HepG2 (cell line): Measurements from ENCODE around the gene TRANK1. TPM values are rescaled to one million over a fixed set of nuclear protein-coding genes. Genes with fewer than 3 reads are reported as not detected.

Experiments used
- AGO1 ChIP-seq: fragments of 200-400 bp; formaldehyde crosslinking; IDR thresholded peaks from 2 replicates; pipeline ENCODE4 v1.6.1; 2017; ENCODE audit warnings: mild to moderate bottlenecking, low read depth, low read length, moderate library complexity; ENCODE audit not compliant: poor library complexity, severe bottlenecking
- CEBPG ChIP-seq: IDR thresholded peaks from 2 replicates; pipeline ENCODE4 v1.6.1; 2016
- GATAD2A ChIP-seq: IDR thresholded peaks from 2 replicates; pipeline ENCODE4 v1.6.1; 2016
- HNRNPUL1 ChIP-seq: fragments of 200-400 bp; formaldehyde crosslinking; IDR thresholded peaks from 2 replicates; pipeline ENCODE4 v1.6.1; 2017; ENCODE audit warnings: low read depth, mild to moderate bottlenecking, low read length, moderate library complexity
- KDM5A ChIP-seq: fragments of 200-600 bp; sonication (generic); IDR thresholded peaks from 2 replicates; pipeline ENCODE4 v1.7.0; 2018; ENCODE audit warnings: antibody characterized with exemption, mild to moderate bottlenecking, low read length, borderline replicate concordance
- KMT2A ChIP-seq: sonication (generic); formaldehyde crosslinking; IDR thresholded peaks from 2 replicates; pipeline ENCODE4 v1.4.0; 2020; ENCODE audit warnings: missing genetic modification reagents
- LCORL ChIP-seq, 2 experiments: fragments of 450-650 bp in 1 of 2; sonication (generic) in 1 of 2; formaldehyde crosslinking in 1 of 2; IDR thresholded peaks; 2 replicates each; pipeline versions ENCODE4 v1.5.0 to v1.6.1; 2017 to 2020; ENCODE audit warnings: antibody characterized with exemption in 1 of 2, missing genetic modification reagents in 1 of 2
- POGZ ChIP-seq: sonication (generic); formaldehyde crosslinking; IDR thresholded peaks from 2 replicates; pipeline ENCODE4 v1.4.0; 2020; ENCODE audit warnings: mild to moderate bottlenecking, missing genetic modification reagents
- SMAD9 ChIP-seq: sonication (generic); formaldehyde crosslinking; IDR thresholded peaks from 2 replicates; pipeline ENCODE4 v1.5.1; 2020; ENCODE audit warnings: mild to moderate bottlenecking, missing genetic modification reagents
- SP2 ChIP-seq: sonication (generic); formaldehyde crosslinking; IDR thresholded peaks from 2 replicates; pipeline ENCODE4 v1.5.1; 2020; ENCODE audit warnings: mild to moderate bottlenecking, missing genetic modification reagents
- SP5 ChIP-seq: IDR thresholded peaks from 2 replicates; pipeline ENCODE4 v1.6.1; 2016; ENCODE audit warnings: low read depth, borderline replicate concordance
- TMF1 ChIP-seq: sonication (generic); formaldehyde crosslinking; IDR thresholded peaks from 2 replicates; pipeline ENCODE4 v1.8.1; 2022; ENCODE audit warnings: low read depth, missing genetic modification reagents
- ZNF160 ChIP-seq: sonication (generic); formaldehyde crosslinking; IDR thresholded peaks from 2 replicates; pipeline ENCODE4 v1.8.0; 2022; ENCODE audit warnings: mild to moderate bottlenecking, inconsistent platforms, missing genetic modification reagents
- ZNF274 ChIP-seq: sonication (generic); formaldehyde crosslinking; IDR thresholded peaks from 2 replicates; pipeline ENCODE4 v1.5.1; 2020; ENCODE audit warnings: mild to moderate bottlenecking, missing genetic modification reagents
- ZNF496 ChIP-seq: sonication (generic); formaldehyde crosslinking; IDR thresholded peaks from 2 replicates; pipeline ENCODE4 v1.8.1; 2023; ENCODE audit warnings: mild to moderate bottlenecking, moderate library complexity, missing genetic modification reagents; ENCODE audit not compliant: insufficient replicate concordance
- ZNF501 ChIP-seq: sonication (generic); formaldehyde crosslinking; IDR thresholded peaks from 2 replicates; pipeline ENCODE4 v1.5.1; 2020; ENCODE audit warnings: mild to moderate bottlenecking, moderate library complexity, missing genetic modification reagents
- ZNF546 ChIP-seq: sonication (generic); formaldehyde crosslinking; conservative IDR thresholded peaks from 2 replicates; pipeline ENCODE4 v1.8.1; 2023; ENCODE audit warnings: mild to moderate bottlenecking, missing genetic modification reagents
- ZNF569 ChIP-seq: sonication (generic); formaldehyde crosslinking; IDR thresholded peaks from 2 replicates; pipeline ENCODE4 v1.5.0; 2020; ENCODE audit warnings: mild to moderate bottlenecking, missing genetic modification reagents, moderate library complexity, borderline replicate concordance
- ZNF615 ChIP-seq: sonication (generic); formaldehyde crosslinking; IDR thresholded peaks from 2 replicates; pipeline ENCODE4 v1.5.0; 2020; ENCODE audit warnings: mild to moderate bottlenecking, missing genetic modification reagents, borderline replicate concordance
- ZNF670 ChIP-seq: sonication (generic); formaldehyde crosslinking; IDR thresholded peaks from 2 replicates; pipeline ENCODE4 v1.8.0; 2022; ENCODE audit warnings: mild to moderate bottlenecking, missing genetic modification reagents, borderline replicate concordance
- ZNF703 ChIP-seq: sonication (generic); formaldehyde crosslinking; IDR thresholded peaks from 2 replicates; pipeline ENCODE4 v1.5.1; 2020; ENCODE audit warnings: missing genetic modification reagents, mild to moderate bottlenecking, moderate library complexity, borderline replicate concordance
- ZNF761 ChIP-seq: sonication (generic); formaldehyde crosslinking; conservative IDR thresholded peaks from 2 replicates; pipeline ENCODE4 v1.4.0; 2020; ENCODE audit warnings: mild to moderate bottlenecking, missing genetic modification reagents
- ZNF792 ChIP-seq: IDR thresholded peaks from 2 replicates; pipeline ENCODE4 v1.6.1; 2016
- ZSCAN20 ChIP-seq: sonication (generic); formaldehyde crosslinking; IDR thresholded peaks from 2 replicates; pipeline ENCODE4 v1.4.0; 2020; ENCODE audit warnings: missing genetic modification reagents, mild to moderate bottlenecking, borderline replicate concordance
- ZSCAN29 ChIP-seq: sonication (generic); formaldehyde crosslinking; conservative IDR thresholded peaks from 2 replicates; pipeline ENCODE4 v1.4.0; 2020; ENCODE audit warnings: mild to moderate bottlenecking, missing genetic modification reagents
- polyA plus RNA-seq, 8 experiments: library from polyadenylated mRNA; depleted of rRNA in 3 of 8; stranded (reverse) in 7 of 8; unstranded in 1 of 8; fragments of >200 nt; fragmentation: Illumina TruSeq in 4 of 8; extraction: Trizol in 4 of 8; gene quantifications; 2 replicates each; pipeline versions ENCODE4 v1.2.1 to v1.2.3, GENCODE V29; 2011 to 2016; ENCODE audit warnings: low read depth in 4 of 8, missing spikeins in 1 of 8, mixed read lengths in 1 of 8; ENCODE audit not compliant: insufficient read depth in 1 of 8
- total RNA-seq, 5 experiments: library from RNA; depleted of rRNA; stranded (reverse); fragments of >200 nt; fragmentation: Illumina TruSeq; extraction: Trizol; gene quantifications; 2 replicates each; pipeline ENCODE4 v1.2.3, GENCODE V29; 2016; ENCODE audit warnings: low read depth in 1 of 5
- TF ChIP-seq, protein P1 (sequence below): sonication (generic); formaldehyde crosslinking; IDR thresholded peaks from 2 replicates; pipeline ENCODE4 v1.4.0; 2020; ENCODE audit warnings: mild to moderate bottlenecking, missing genetic modification reagents, borderline replicate concordance

Gene TRANK1
- total and polyA plus RNA-seq, 2 of the 13 experiments (the other 11 are each of a cell fraction or from before 2014, with no cell fraction given): 0.13 to 0.32 TPM

DNA sequence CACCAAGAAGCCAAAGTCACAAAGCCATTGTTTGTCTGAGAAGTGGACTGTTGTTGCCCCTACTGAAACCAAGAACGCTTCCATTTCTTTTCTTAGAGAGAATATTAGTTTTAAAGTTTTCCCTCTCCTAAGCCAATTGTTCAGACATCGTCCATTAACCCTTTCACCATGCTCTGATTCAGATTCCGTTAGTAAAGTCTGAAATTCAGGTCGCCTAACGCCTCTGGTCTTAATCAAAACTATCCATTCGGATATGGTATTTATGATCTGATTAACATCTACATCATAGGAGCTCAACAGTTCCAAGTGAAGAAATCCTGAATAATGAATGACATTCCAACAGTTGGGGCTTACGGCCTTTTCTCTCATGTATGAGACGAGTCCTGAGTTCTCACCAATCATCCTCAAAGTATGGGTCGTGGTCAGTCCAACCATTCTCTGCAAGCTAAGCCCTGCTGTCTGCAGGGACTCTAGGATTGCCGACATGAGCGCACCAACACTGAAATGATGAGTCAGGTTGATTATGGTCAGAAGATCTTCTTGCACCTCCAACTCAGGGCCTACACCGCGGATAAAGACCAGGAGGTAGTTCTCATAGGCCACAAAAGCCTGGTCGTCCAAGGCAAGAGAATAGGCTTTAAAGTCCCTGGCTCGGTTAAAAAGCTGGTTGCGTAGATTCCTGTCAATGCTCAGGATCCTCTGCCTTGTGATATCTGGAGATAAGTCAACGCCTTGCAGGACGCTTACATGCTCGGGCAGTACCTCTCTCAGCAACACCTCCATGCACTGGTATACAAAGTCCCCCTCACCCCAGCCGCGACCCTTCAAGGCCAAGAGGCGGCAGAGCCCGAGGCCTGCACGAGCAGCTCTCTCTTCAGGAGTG is 47.3 kb upstream of the TRANK1 start (continued):
- TF ChIP-seq, protein P1, sequence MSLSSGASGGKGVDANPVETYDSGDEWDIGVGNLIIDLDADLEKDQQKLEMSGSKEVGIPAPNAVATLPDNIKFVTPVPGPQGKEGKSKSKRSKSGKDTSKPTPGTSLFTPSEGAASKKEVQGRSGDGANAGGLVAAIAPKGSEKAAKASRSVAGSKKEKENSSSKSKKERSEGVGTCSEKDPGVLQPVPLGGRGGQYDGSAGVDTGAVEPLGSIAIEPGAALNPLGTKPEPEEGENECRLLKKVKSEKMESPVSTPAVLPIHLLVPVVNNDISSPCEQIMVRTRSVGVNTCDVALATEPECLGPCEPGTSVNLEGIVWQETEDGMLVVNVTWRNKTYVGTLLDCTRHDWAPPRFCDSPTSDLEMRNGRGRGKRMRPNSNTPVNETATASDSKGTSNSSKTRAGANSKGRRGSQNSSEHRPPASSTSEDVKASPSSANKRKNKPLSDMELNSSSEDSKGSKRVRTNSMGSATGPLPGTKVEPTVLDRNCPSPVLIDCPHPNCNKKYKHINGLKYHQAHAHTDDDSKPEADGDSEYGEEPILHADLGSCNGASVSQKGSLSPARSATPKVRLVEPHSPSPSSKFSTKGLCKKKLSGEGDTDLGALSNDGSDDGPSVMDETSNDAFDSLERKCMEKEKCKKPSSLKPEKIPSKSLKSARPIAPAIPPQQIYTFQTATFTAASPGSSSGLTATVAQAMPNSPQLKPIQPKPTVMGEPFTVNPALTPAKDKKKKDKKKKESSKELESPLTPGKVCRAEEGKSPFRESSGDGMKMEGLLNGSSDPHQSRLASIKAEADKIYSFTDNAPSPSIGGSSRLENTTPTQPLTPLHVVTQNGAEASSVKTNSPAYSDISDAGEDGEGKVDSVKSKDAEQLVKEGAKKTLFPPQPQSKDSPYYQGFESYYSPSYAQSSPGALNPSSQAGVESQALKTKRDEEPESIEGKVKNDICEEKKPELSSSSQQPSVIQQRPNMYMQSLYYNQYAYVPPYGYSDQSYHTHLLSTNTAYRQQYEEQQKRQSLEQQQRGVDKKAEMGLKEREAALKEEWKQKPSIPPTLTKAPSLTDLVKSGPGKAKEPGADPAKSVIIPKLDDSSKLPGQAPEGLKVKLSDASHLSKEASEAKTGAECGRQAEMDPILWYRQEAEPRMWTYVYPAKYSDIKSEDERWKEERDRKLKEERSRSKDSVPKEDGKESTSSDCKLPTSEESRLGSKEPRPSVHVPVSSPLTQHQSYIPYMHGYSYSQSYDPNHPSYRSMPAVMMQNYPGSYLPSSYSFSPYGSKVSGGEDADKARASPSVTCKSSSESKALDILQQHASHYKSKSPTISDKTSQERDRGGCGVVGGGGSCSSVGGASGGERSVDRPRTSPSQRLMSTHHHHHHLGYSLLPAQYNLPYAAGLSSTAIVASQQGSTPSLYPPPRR (CRISPR knock-in tag): 0 out of 2 replicates have a peak, but pooled peaks have one; percentile 27
- TF ChIP-seq CEBPG (CRISPR knock-in tag): no peak
- no peak for TF ChIP-seq ZNF761 (CRISPR knock-in tag)
- no peak for TF ChIP-seq AGO1
- no peak for TF ChIP-seq SP5
- no peak for TF ChIP-seq ZNF160 (CRISPR knock-in tag)
- TF ChIP-seq ZNF546: 0 out of 2 replicates have a peak, but pooled peaks have one; percentile 81
- TF ChIP-seq SP2 (CRISPR knock-in tag): no peak
- no peak for TF ChIP-seq GATAD2A (CRISPR knock-in tag)
- TF ChIP-seq HNRNPUL1: no peak
- TF ChIP-seq ZNF670 (CRISPR knock-in tag): no peak
- peak; percentile 32; the same call in 1 of the 2 replicates for TF ChIP-seq KDM5A
- TF ChIP-seq ZNF501: no peak
- 0 out of 2 replicates have a peak, but pooled peaks have one; percentile 82 for TF ChIP-seq SMAD9 (CRISPR knock-in tag)
- 0 out of 2 replicates have a peak, but pooled peaks have one; percentile 81 for TF ChIP-seq ZNF274 (CRISPR knock-in tag)
- TF ChIP-seq ZSCAN20 (CRISPR knock-in tag): no peak
- no peak for TF ChIP-seq ZNF792
- 0 out of 2 replicates have a peak, but pooled peaks have one; percentile 67 for TF ChIP-seq ZNF703
- TF ChIP-seq ZNF496 (CRISPR knock-in tag): no peak
- no peak for TF ChIP-seq KMT2A (CRISPR knock-in tag)
- TF ChIP-seq ZNF569 (CRISPR knock-in tag): 0 out of 2 replicates have a peak, but pooled peaks have one; percentile 32
- TF ChIP-seq ZSCAN29 (CRISPR knock-in tag): 0 out of 2 replicates have a peak, but pooled peaks have one; percentile 2
- TF ChIP-seq ZNF615: no peak
- TF ChIP-seq LCORL (IDR thresholded peaks at IDR 0.05): no peak
- peak; percentile 28; the same call in 1 of the 2 replicates for TF ChIP-seq LCORL (CRISPR knock-in tag; IDR thresholded peaks at IDR 0.05)
- no peak for TF ChIP-seq POGZ
- TF ChIP-seq TMF1 (CRISPR knock-in tag): peak; percentile 80; the same call in 1 of the 2 replicates
